Vagina (tissue), 2 donors: ENCODE results near the gene AMIGO3.

Source experiments
- CTCF ChIP-seq, 3 experiments: fragments of 450-650 bp in 2 of 3; fragments of 200-600 bp in 1 of 3; sonication (generic) in 1 of 3; IDR thresholded peaks; one replicate each; pipeline ENCODE4 v1.5.1; 2017 to 2019; ENCODE audit warnings: antibody characterized with exemption in 3 of 3, mild to moderate bottlenecking in 2 of 3, moderate library complexity in 2 of 3
- POLR2A ChIP-seq, 2 donors: fragments of 450-650 bp; IDR thresholded peaks; one replicate each; pipeline ENCODE4 v1.6.1; 2017; ENCODE audit warnings: antibody characterized with exemption in 2 of 2, mild to moderate bottlenecking in 2 of 2, moderate library complexity in 2 of 2
- POLR2AphosphoS5 ChIP-seq, 2 donors: sonication (generic); formaldehyde crosslinking; IDR thresholded peaks; one replicate each; pipeline ENCODE4 v1.9.0; 2017; ENCODE audit warnings: antibody characterized with exemption in 2 of 2, mild to moderate bottlenecking in 2 of 2, low read depth in 1 of 2; ENCODE audit not compliant: insufficient read depth in 1 of 2

- TF ChIP-seq CTCF (IDR thresholded peaks at IDR 0.05) (no peak), POLR2A (IDR thresholded peaks at IDR 0.05) (no peak), POLR2AphosphoS5 (IDR thresholded peaks at IDR 0.05; ENCODE audit: insufficient read depth in 1 of 2, low read depth in 1 of 2) (no peak)
Observed at GRCh38 chr3:49763981-49764380, 44.5 kb upstream of the AMIGO3 start.
